ENCODE data around the gene ZBTB47.

Gene ZBTB47

DNA sequence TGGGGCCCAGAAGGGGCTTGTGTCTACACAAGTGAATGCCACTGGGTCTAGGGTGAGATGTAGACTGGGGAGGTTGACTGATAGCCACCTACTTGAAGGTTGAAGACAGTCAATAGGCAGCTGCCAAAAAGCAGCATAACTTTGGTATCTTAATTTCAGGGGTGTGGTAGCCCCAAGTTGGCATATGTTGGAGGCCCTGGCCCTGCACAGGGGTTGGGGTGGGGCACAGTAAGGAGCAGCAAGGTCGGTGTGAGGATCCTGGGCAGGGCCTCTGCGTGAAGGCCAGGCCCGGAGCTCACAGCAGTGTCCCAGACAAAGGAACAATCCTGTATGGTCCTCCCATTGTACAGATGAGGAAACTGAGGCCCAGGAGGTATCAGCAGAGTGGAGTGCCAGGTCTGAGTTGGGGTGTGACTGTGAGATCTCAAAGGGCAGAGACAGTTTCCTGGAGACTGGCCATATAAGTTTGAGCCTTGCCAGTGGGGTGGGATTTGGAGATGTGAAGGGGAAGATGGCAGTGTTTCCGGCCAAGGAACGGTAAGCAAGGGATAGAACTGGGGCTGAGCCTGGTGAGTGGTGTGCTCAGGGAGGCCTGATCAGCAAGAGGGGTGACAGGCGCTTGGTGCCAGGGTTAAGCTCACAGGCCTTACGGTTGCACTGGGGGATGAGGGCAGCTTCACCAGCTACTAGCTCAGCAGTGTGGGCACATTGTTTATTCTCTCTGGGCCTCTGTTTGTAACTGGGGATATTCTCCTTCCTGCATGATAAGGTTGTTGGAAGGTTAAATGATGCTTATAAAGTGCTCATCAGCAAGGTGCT lies 33.5 kb downstream of the ZBTB47 start:
- DNase-seq = no peak

GRCh38 chr3:42688016-42688415 lies 34.5 kb downstream of the ZBTB47 start:
- no peak for DNase-seq

DNA sequence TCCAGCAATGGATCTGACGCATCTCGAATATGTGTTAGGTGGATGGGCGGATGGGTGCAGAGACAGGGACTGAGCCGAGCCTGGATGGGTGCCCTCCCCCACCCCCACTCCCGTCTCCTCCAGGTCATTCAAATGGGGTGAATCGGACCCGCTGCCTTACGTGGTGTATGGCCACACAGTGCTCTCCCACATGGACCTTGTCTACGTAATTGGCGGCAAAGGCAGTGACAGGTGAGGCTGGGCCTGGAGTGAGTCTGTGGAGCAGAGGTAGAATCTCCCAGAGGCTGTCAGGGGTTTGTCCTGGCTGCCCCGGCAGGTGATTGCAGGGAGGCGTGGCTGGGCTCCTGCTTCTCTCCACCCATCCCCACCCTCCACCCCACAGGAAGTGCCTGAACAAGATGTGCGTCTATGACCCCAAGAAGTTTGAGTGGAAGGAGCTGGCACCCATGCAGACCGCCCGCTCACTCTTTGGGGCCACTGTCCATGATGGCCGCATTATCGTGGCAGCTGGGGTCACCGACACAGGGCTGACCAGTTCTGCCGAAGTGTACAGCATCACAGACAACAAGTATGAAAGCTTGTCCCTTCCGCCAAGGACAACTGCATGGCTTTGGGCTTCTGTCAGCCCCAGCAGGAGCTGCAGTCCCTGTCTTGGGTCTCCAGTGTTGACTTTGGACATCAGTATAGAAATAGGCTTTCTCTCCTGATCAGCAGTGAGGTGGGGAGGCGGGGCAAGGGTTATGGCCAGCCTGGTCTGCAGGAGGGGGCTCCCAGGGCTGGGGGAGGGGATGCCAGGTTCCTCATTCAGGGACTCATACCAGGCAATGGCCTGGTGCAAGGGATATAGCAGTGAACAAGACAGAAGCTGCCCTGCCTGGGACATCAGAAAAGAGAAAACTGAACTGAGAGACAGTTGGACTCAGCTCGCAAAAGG lies 35.3 kb downstream of the ZBTB47 start:
- no peak for DNase-seq

DNA sequence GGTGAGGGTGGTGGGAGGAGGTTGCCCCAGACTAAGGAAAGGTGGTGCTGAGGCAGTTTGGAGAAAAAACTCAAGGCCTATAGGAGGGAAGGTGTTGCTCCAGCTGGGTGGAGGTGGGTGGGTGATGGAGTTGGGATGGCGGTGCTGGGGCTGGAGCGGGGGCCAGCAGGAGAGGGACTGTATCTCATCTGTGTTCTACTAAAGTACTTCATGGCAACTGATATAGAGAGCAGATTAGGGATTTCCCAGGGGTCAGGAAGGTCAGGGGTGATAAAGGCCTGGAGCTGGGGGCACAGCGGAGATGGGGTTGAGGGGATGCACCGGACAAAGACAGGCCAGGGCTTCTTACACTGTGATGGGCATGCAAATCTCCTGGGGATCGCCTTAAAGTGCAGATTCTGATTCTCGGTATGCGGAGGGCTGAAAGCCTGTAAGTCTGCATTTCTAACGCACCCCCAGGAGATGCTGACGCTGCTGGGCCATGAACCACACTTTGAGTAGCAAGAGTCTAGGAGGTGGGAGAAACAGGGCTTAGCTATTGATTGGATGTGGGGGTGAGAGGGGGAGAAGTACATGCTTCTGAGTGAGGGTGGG lies 36.0 kb downstream of the ZBTB47 start:
- no peak for DNase-seq

GRCh38 chr3:42690191-42690590 lies 36.7 kb downstream of the ZBTB47 start:
- no peak for DNase-seq

GRCh38 chr3:42690766-42691680 lies 37.5 kb downstream of the ZBTB47 start:
- no peak for DNase-seq

DNA sequence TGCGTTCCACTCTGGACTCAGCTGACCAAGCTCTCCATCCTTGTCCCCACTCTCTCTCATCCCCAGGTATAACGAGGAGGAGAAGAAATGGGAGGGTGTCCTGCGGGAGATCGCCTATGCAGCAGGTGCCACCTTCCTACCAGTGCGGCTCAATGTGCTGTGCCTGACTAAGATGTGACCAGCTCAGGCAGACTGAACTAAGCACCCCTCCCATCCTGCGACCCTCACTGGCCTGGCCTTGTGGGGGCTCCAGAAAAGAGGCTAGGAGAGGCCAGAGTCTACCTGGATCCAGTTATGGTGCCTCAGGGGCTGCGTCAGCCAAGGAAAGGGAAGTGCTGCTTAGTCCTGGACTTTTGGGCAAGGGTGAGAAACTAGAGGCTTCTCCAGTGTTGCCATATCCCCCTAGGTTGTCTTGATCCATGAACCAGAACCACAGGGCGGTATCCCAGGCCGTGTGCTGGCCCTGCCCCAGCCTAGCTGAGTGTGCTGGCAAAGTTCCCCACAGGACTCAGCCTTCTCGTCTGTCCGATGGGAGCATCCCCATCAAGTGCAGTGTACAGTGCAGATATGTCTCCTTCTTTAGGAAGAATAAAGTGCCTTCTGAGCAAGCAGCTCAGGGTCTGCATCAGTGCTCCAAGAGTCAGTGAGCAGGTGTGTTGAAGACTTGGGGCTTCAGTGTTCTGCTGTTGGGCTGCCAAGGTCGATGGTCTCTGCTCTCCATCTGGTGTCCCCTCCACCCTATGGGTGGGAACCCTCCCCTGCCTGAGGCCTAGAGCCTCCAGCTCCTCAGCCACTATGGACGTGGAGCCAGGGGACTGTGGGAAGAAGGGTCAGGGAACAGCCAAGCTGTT lies 38.5 kb downstream of the ZBTB47 start:
- DNase-seq = no peak

DNA sequence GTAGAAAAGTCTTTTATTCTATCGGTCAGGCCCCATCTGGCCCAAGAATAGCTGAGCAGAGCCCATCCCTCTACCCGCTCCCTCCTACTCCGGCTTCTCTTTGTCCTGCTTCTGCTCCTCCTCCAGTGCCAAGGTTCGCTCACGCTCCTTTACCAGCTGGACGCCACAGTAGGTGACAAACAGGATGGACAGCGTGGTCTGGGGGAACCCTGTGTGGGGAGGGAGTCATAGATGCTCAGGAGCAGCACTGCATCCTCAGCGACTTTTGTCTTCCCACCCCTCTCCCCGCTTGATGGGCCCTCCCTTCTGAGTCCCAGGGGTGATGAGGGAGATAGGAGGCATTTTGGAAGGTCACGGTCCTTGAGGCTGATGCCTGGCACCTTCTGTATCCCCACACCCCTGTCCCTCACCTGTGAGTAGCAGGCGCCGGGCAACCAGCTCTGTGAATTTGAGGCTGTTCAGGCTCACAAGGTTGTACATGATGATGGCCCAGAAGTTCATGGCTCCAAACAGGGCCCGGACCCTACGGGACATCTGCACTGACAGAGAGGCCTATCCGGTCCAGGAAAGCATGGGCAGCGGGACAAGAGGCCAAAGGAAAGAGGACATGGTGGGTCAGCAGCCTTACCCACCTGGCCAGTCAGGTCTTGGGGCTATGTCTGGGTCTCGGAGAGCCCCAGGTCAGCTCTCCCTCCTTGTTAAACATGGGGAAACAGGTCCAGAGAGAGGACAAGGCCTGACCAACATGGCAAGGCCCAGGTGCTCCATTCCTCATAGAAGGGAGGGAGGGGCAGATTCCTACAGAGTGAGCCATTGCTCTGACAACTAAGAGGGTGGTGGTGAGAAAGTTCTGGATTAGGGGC lies 39.4 kb downstream of the ZBTB47 start:
- DNase-seq = no peak

GRCh38 chr3:42693530-42693930 lies 40.0 kb downstream of the ZBTB47 start:
- DNase-seq = no peak

- DNase-seq = no peak
Measured at GRCh38 chr3:42694366-42694765, 40.9 kb downstream of the ZBTB47 start.

DNA sequence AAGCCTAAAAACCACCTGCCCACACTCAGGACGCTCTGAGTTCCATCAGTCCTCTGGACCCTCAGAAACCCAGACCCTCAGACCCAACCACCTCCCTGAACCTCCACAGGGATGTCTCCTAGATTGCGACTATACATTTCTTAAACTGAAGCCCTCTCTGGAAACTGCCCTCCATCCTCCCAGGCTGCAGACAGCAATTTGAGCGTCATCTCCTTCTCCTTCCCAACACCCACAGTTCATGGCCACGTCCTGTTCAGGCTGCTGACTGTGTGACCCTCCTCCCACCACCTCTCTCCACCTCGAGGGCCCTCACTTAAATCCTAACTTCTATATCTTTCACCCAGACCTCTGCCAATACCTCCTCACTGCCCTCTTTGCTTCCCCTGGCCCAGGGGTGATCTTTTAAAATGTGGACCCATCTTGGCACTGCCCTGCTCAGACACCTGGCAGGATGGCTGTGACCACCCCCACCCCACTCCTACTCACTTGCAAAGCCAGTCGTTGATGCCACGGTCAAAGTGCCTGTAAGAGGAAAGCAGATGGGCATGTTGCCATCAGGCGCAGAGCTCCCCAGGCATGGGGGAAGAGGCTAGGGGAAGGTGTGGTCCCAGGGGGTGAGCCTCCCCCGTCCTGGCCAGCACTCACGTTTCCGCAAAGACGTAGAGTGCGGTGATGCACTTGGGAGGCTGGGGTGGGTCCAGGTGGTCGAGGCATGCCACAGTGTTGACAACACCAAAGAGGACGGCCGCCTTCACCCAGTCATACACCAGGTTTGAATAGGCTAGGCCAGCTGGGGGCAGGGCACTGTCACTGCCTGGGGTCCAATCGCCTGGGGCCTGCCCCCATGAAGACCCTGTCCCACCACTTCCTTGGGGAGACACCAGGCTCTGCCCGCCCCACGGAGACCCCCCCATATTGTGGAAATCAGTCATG lies 43.1 kb downstream of the ZBTB47 start:
- no peak for DNase-seq

- no peak for DNase-seq
Measured at GRCh38 chr3:42697289-42698051, 44.0 kb downstream of the ZBTB47 start.

GRCh38 chr3:42698216-42698910 lies 44.9 kb downstream of the ZBTB47 start:
- DNase-seq = no peak

GRCh38 chr3:42698911-42699230 lies 45.4 kb downstream of the ZBTB47 start:
- no peak for DNase-seq

DNA sequence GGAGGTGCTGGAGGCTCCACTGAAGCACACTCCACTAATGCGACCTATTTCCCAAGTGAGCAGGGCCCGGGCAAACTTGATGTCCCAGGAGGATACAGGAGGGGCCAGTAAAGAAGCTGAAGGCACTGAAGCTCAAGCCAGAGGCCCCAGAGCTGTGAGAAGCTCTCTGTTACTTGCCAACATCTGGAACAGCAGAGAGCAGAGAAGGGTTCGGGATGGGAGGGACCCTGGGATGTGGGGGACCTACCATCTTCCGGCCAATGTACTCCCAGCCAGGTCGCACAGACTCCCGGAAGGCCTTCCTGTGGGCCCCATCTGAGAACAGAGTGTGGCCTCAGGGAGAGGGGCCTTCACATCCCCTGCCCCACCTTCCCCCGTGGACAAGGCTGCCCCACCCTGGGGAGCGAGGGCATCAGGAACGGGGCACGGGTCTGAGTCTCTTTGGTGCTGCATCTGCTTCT lies 46.0 kb downstream of the ZBTB47 start:
- no peak for DNase-seq

DNA sequence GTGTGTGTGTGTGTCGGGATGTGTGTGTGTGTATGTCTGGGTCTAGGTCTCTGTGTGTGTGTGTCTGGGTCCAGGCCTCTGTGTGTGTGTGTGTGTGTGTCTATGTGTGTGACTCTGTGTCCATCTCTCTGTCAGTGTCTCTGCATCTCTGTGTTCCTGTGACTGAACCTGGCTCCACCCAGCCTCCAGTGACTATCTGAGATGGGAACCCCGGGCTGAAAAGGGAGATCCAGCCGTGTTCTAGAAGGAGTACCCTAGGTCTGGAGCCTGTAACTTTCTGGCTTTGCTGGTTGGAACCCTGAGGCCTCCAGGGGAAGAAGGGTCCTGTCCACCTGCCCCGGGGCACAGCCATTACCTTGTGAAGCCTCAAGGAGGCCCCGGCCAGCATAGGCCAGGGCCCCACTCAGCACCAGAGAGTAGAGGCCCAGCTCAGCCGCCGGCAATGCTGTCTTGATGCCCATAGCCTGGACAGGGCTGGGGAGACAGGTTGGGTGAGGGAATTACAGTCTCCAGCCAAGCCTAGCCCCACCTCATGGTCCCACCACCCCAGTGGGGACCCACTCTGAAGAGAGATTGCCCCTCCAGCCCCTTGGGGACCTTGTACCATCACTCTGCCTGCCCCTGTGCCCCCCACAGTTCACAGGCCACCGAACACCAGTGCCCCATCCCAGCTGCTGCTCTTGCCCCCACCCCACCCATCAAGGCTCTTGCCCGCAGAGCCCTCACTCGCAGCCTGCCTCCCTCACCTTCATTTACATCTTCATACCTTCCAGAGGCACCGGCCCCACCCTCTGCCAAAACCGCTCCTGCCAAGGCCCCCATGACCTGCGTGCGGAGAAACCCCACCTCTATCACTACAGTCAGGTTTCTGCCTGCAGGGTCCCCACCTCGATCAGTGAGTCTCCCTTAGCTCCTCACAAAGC lies 47.1 kb downstream of the ZBTB47 start:
- DNase-seq = no peak
